ENCODE measurements around the gene OSBPL7.

GRCh38 chr17:47851764-47852112 is 30.1 kb upstream of the OSBPL7 start:
- TF ChIP-seq CTCF (IDR thresholded peaks at IDR 0.05; ENCODE audit: insufficient read depth, low read depth, low read length): no peak
- no peak for TF ChIP-seq EZH2 (IDR thresholded peaks at IDR 0.05; ENCODE audit: insufficient read depth, low read length)

Measured in astrocyte (in vitro differentiated cells and primary cell).